GM21423 (cell line): Measurements from ENCODE around the gene IQUB.
A peak's percentile ranks its signal among the peaks of the same experiment; 100 is the strongest.
"Not testable (repeated sequence)": the region's sequence is repeated elsewhere in the genome, so short reads cannot be mapped to it uniquely, and the experiment has no call there.

Experiments used
- ATAC-seq: cut with Tn5 transposase; IDR thresholded peaks from one replicate; pipeline ENCODE4 v1.9.1; 2021; ENCODE audit warnings: mild to moderate bottlenecking, moderate library complexity; ENCODE audit not compliant: unreplicated experiment

The IQUB gene

GRCh38 chr7:123534383-123535260 is at the start of gene IQUB:
Gene IQUB, minus strand, starts transcription at chr7:123534595. Its CDS starts 22,255 bp downstream, at chr7:123512340.
- ATAC-seq = peak; percentile 83

GRCh38 chr7:123583821-123584220 is 49.4 kb upstream of the IQUB start:
- ATAC-seq = no peak

DNA sequence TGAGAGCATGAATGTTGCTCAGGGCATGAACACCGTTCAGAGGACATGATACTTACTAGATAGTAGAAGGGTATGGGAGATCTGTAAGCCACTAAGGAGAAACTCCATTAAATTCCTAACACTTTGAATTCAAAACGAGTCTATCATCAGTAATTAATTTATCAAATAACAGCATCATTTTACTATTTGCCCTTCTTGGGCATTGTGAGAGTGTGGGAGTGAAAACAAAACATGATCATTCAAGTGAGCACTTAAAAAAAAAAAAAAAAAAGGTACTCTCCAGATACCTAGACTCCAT is 46.7 kb upstream of the IQUB start:
- no peak for ATAC-seq

DNA sequence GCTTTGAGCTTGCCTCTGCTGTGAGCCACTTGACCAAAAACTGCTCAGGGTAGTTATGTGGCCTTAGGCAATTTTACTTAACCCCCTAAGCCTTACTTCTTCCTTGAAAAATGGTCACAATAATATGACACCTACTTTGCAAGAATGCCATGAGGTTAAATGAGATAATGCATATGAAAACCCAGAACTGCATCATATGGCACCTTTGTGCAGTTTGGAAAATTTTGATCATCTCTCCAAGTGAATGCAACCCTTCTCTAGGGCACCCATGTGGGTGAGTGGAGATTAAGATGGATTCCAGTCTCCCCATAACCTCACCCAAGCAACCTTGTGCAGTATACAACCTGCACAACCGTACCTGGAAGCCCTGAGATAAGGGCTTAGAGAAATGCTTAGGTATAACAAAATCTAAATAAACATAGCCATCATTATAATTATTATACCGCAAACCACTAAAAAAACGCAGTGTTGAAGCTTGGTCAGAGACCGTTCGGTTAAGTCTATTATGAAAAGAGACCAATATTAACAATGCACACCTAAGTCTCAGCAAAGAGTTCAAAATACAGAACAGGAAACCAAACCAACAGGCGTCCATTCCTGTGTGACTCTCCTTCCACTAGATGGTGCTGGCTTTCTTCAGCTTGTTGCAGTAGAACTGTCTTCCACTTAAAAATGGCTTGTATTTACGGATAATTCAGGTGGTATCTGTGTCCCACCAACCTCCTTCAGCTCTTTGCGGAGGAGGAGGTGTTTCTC is 46.2 kb upstream of the IQUB start:
- ATAC-seq = peak; percentile 65

DNA sequence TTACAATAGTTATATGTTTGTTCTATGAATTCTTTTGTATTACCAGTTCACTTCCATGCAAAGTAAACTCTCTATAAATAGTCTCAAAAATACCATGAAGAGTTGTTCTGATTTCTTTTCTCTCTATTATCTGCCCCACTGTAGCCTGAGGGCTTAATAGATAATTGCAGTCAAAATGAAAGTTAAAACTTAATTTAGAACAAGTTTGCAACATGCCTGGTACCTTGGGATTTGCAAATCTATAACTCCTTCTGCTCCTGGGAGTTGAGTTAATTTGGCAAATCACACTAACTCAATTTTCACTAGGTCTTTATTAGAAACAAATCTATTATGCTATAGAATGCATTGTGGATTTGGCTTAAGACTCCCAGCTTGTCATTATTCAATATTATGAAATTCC is 45.0 kb upstream of the IQUB start:
- ATAC-seq = no peak

DNA sequence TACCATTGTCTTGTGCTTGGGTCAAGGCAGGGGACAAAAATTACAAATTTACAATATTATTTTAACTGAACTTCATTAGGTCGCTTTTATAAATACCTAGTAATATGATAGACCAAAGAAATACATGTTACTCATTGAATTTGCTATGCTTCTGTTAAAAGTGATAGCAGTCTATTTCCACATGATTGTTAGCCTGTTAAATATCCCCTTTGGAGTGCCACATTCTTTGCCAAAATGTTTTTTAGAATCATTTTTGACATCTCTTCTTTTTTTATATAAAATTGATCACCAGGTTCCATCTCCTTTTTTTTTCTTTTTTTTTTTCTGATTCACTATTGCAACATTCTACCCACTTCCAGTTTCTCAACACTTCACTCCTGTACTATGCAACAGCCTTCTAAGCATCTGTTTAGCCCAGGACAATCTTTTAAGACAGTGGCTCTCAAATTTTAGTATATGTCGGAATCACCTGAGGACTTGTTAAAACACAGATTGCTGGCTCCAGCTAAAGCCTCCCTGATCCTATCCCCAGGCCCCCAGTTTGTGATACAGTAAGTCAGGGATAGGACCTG is 39.6 kb upstream of the IQUB start:
- no peak for ATAC-seq

DNA sequence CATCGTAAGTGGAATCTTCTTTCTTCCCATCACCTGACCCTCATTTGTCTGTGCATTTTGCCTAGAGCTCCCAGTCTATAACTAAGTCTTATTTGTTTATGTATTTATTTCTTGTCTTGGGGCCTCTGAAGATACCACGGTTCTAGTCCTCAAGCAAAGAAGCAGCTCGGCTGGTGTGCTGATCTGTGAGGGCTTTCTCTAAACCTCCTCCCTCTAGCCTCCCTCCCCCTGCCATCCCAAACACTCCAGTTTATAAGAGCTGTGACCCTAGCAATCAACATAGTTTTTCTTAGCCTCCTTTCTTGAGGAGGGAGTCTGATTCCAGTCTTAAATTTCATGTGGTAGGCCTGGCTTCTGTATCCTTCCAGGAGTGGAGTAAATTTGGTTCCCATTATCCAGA is 38.9 kb upstream of the IQUB start:
- no peak for ATAC-seq

- no peak for ATAC-seq
Measured at GRCh38 chr7:123571684-123572083, 37.3 kb upstream of the IQUB start.

GRCh38 chr7:123571187-123571586 is 36.8 kb upstream of the IQUB start:
- no peak for ATAC-seq

GRCh38 chr7:123570390-123571182 is 36.2 kb upstream of the IQUB start:
- no peak for ATAC-seq

GRCh38 chr7:123569352-123570010 is 35.1 kb upstream of the IQUB start:
- no peak for ATAC-seq

DNA sequence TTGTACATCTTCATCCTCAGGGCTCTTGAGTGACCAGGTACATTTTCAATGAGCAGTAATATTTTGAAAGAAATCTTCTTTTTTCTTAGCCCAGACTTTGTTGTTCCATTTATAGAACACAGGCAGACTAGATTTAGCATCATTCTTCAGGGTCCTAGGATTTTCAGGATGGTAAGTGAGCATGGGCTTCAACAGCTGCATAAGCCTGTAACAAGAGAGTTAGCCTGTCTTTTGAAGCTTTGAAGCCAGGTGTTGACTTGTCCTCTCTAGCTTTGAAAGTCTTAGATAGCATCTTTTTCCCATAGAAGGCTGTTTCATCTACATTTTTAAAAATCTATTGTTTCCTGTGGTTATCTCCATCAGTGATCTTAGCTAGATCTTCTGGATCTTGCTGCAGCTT is 27.7 kb upstream of the IQUB start:
- no peak for ATAC-seq

GRCh38 chr7:123558289-123558874 is 24.0 kb upstream of the IQUB start:
- ATAC-seq = no peak

GRCh38 chr7:123557398-123558288 is 23.2 kb upstream of the IQUB start, which contains the start of gene NDUFA5:
Gene NDUFA5, minus strand, starts transcription at chr7:123557818. Its CDS starts 23 bp downstream, at chr7:123557795.
- peak; percentile 98 for ATAC-seq

- ATAC-seq = no peak
Measured at GRCh38 chr7:123557016-123557397, 22.6 kb upstream of the IQUB start.

DNA sequence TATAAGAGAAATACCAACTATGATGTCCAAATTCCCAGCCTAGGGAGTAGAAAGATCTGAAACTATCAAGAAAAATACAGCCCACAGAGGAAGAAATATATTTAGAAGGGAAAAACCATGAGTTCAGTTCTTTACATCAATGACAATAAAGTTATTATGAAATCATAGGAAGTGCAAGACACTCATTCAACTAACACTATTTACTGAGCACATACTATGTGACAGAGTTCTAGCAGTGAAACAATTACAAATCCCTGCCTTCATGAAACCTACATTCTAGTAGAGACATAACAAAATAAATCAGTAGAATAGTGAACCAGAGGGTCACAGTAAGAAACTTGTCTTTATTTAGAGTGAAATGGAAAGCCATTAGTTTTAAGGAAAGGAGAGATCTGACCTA is 21.1 kb upstream of the IQUB start:
- no peak for ATAC-seq

GRCh38 chr7:123553159-123553558 is 18.8 kb upstream of the IQUB start:
- no peak for ATAC-seq

GRCh38 chr7:123552641-123553040 is 18.2 kb upstream of the IQUB start:
- no peak for ATAC-seq

GRCh38 chr7:123552134-123552533 is 17.7 kb upstream of the IQUB start:
- ATAC-seq = not testable (repeated sequence)
